Measurements from ENCODE around the gene TPI1.
"Not testable (repeated sequence)": the region's sequence is repeated elsewhere in the genome, so short reads cannot be mapped to it uniquely, and the experiment has no call there.

The TPI1 gene

DNA sequence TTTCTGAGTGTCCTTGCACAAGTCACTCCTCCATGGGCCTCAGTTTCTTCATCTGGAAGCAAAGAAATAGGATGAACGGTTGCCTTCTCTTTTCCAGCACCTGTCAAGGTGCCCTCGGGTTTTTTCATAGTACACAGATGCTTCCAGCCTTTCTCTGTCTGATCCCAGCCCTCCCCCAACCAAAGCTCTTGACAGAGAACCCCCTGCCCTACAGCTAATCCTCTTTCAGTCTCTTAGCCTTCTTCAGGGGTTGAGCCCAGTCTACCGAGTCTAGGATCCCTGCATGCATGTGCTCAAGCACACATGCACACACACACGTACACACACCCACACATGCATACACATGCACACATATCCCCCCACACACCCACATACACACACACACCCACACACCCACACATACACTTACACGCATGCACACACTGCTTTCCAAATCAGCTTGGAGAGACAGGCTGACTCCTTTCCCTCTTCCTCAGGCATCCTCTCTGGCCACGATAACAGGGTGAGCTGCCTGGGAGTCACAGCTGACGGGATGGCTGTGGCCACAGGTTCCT is 20.9 kb upstream of the TPI1 start:
- FAIRE-seq (no peak), DNase-seq (ENCODE audit: low spot score) (no peak)

DNA sequence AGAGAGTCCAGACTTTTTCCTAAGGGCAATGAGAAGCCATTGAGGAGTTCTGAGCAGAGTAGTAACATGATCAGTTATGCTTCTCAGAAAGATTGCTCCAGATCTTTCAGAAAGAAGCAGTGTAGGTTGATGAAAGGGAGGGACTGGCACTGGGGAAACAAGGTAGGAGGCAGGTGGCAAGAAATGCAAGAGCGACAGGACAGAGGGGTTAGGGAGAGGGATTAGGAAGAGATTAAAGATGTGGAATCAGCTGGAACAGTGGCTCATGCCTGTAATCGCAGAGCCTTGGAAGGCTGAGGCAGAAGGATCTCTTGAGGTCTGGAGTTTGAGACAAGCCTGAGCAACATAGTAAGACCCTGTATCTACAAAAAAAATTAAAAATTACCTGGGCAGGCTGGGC is 19.7 kb upstream of the TPI1 start:
- no peak for FAIRE-seq
- no peak for DNase-seq (ENCODE audit: low spot score)

DNA sequence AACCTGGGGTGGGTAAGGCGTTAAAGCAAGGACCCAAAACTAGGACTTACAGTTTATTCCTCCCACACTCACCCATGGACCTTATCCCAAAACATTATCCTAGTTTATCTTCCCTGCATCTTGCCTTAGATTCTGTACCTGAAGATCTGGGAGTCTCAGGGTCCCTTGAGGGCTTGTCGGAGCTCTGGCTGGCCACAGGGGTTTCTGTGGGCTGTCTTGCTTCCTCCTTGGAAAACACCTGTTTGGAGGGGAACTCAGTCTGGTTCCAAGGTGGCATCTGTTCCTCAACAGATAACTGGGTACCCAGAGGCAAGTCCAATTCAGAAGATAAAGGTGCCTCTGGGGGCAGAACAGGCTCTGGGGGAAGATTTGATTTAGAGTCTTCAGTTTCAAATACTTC is 17.9 kb upstream of the TPI1 start:
- FAIRE-seq (no peak), DNase-seq (ENCODE audit: low spot score) (no peak)

DNA sequence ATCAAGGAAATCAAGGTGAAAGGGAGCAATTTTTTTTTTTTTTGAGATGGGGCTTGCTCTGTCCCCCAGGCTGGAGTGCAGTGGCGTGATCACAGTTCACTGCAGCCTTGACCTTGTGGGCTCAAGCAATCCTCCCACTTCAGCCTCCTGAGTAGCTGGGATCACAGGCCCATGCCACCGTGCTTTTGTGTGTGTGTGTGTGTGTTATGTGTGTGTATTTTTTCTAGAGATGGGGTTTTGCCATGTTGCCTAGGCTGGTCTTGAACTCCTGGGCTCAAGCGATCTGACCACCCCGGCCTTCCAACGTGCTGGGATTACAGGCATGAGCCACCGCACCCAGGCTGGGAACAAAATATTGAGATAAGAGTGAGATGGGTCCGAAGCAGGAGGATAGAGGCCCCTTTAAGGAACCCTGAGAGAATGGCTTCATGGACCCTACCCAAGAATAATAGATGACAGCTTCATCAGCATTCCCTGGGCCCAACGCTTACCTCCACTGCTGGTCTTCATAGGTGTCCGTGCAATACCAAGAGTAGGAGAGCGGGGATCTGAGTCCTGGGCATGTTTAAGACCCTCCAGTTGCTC is 17.3 kb upstream of the TPI1 start:
- FAIRE-seq (no peak), DNase-seq (ENCODE audit: low spot score) (no peak)

DNA sequence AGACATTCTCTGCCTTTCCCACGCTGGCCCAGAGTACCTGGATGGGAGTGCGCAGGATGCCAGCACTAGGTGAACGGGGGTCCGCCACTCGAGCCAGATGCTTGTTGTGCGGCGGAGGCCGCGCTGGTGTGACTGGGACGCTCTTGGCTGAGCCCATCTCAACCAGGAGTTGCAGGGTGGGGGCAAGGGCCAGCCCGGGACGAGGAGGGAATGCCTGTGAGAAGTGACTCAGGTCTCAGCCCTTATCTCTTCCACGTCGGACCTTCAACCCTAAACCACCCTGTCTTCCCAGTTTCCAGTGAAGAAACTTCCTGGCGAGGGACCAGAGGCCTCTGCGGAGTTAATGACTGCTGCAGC is 16.6 kb upstream of the TPI1 start:
- DNase-seq (ENCODE audit: low spot score) (no peak), FAIRE-seq (no peak)

DNA sequence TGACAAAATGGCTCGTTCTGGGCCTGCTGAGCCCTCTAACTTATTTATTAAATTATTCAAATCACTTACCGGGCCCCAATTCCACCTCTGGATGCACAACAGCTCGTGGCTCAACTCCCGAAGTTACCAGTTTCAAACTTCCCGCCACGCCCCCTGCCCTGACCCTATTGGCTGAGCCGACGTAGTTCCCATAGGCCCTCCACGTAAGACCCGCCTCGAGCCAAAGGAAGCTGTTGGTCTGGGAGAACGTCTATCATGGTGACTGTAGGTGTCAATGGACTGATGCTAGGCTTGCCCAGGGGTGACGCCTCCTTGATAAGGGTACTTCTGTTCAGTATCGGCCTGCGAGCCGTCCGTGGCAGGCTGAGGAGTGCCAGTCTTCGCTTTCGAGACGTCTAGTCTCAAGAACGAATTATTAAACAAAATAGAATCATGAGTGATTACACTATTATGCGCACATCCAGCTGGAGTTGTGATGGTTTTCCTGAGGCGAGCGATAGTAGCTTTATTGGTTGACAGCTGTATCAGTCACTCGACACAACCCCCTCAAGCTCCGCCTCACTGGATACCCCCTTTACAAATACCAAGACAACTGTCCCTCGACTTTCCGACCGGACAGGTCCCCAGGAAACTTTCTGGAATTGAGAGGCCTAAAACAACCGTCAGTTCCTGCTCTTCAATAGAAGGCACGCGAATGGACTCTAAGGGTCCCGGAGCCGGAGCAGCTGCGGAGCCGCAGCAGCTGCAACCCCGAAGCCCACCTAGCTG is 16.0 kb upstream of the TPI1 start, which contains the start of gene CDCA3:
TSS of gene CDCA3 (minus strand) at position 134 of the 768 bp plus-strand sequence. CDS start 334 bp downstream, outside the sequence.
- DNase-seq (ENCODE audit: low spot score) (peak; percentile 97), FAIRE-seq (peak; percentile 84)

DNA sequence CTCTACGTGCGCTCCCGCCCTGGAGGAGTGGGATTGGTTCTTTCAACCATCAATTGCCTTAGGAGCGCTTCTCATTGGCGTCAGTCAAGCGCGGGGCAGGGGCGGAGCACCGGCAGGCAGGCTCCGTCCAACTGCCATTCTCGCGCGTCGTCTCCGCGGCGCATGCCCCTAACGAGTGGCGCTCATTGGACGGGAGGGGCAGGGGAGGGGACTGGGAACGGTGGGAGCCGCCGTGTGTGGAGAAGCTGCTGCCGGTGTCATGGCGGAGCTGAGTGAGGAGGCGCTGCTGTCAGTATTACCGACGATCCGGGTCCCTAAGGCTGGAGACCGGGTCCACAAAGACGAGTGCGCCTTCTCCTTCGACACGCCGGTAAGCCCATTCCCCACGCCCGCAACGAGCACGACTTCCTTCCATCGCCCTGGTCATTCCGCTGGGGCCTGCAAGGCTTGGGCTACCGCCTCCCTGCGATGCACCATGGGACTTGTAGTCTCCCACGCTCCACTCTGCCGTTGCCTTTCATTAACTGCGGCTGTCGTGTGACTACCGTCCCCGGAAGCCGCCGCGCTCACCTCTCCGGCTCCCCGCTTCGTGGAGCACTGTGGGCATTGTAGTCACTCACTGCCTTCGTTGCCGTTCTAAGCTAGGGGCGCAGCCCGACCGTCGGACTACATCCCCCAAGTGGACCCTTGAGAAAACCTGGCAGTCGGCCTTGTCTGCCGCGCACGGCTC is 15.2 kb upstream of the TPI1 start, which contains the start of gene USP5:
TSS of gene USP5 (plus strand) at position 230 of the 730 bp plus-strand sequence. CDS start at position 260, 30 bp downstream.
- FAIRE-seq (peak; percentile 76), DNase-seq (ENCODE audit: low spot score) (peak; percentile 97)

DNA sequence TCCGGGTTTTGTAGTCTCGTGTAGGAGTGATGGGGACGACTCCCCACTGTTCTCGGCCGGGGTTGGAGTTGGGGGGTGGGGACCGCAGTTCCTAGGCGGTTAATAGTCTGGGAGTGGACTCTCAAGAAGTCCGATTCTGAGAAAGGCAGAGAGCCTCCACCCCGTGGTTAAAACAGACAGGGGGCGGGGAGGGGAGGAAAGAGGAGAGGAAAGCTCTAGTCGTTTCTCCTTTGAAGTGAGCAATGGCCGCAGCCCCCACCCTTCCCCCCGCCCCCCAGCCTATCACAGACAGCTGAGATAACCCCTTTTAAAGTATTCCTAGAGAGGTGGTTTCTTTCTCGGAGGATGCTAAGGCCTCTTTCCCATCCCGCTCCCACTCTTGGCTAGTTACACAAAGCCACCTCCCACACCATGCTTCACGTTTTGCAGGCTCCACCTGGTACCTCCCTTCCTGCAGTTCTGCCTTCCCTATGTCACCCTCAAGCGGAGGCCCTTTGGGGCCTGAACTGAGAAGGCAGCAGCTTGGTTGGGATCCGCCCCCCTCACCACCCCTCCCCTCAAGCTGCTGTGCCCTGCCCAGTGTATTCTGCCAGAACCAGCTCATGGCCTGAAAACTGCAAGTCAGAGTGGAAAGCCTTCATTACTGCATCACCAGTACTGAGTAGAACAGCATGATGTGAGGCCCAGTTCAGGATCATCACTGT is 14.5 kb upstream of the TPI1 start:
- DNase-seq (ENCODE audit: low spot score) = peak; percentile 39
- no peak for FAIRE-seq

DNA sequence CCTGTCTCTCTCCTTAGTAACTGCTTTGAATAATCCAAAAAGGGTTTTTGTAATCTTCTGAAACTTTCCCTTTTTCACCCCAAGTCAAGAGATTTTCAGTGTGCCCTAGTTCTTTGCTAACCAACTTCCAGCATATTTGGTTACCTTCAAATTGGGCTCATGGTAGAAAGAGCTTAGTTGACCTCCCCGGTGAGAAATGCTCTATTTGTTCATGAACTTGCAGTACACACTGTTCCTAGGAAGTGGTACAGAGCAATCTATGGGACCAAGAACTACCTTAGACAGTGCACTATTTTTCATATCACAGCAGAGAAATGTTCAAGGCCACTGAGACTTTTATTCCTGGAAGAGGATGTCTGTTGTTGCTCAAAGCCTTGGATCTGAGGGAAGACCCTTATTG is 13.7 kb upstream of the TPI1 start:
- DNase-seq (ENCODE audit: low spot score) (no peak), FAIRE-seq (no peak)

DNA sequence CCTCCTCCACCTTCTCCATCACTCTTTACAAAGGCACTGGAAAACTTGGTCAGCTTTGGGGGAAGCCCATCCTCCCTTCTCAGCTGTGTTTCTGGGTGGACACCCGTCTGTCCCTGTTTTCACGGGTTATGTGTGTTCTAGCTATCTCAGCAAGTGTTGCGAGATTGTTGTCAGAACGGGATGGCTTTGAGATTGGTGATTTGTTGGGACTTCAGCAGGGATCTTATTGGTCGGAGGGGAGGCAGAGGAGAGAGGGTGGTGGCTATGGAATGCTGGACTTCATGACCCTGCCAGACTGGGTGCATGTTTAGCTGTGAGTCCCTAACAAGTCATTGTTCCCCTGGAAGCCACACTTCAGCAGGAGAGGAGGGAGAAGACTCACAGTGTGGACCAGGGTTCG is 13.3 kb upstream of the TPI1 start:
- no peak for DNase-seq (ENCODE audit: low spot score)
- no peak for FAIRE-seq

DNA sequence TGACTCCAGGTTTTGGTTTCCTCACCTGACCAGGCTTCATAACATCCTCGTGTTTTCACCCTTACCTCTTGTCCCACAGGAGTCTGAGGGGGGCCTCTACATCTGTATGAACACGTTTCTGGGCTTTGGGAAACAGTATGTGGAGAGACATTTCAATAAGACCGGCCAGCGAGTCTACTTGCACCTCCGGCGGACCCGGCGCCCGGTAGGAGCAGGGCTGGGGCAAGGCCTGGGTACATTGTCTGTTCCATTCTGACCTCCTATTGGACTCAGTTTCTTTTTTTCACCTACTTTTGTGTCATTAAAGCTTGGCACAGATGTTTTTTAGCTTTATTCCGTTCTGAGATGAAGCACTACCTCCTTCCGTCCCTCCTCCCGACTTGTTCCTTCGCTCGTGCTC is 12.0 kb upstream of the TPI1 start:
- FAIRE-seq (no peak), DNase-seq (ENCODE audit: low spot score) (no peak)

DNA sequence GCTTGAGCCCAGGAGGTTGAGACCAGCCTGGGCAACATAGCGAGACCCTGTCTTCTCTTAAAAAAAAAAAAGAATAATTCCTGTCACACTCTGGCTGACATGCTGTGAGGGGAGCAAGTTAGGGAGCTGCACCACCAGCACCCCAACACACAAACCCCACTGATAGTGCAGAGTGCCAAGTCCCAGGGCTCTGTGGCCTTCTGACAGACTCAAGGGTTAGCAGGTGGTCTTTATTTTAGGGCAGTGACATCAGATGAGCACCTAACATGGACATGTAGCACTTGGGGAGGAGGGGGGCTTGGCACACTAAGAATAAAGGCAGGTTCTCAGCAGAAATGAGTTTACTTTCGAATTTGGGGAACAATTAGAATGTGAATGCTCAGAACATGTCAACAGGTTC is 8.5 kb upstream of the TPI1 start:
- FAIRE-seq (no peak), DNase-seq (ENCODE audit: low spot score) (no peak)

DNA sequence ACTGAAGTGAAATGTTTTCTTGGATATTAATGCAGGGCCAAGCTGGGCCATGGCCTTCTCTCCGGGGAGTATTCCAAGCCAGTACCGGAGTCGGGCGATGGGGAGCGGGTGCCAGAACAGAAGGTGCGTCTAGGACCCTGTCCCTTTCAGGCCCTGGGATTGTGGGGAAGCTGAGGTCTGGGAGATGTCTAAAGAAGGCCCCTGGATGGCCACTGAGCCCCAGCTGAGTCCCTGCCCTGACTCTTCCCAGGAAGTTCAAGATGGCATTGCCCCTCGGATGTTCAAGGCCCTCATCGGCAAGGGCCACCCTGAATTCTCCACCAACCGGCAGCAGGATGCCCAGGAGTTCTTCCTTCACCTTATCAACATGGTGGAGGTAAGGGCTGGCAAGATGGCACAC is 7.2 kb upstream of the TPI1 start:
- no peak for FAIRE-seq
- DNase-seq (ENCODE audit: low spot score) = no peak

DNA sequence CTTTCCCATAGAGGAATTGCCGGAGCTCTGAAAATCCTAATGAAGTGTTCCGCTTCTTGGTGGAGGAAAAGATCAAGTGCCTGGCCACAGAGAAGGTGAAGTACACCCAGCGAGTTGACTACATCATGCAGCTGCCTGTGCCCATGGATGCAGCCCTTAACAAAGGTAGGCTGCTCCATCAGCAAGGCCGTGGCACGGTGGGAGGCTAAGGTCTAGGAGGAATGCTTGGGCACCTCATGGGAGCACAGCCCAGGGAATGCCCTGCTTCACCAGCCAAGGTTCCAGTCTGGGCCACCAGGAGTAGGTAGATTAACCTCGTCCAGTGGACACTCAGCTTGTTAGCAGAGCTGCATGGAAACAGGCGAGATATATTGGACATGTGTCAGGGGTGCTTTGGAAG is 6.4 kb upstream of the TPI1 start:
- FAIRE-seq (no peak), DNase-seq (ENCODE audit: low spot score) (no peak)

DNA sequence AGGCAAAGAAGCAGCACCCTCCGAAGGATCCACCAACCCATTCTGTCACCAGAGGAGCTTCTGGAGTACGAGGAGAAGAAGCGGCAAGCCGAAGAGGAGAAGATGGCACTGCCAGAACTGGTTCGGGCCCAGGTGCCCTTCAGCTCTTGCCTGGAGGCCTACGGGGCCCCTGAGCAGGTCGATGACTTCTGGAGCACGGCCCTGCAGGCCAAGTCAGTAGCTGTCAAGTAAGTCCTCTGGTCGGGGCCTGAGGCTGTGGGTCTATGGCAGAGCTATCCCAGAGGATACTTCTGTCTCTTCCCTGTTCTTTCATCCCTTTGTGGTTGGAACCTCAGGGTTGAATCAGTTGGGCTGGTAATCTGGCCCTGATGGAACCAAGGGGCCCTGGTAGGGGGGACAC is 5.9 kb upstream of the TPI1 start:
- FAIRE-seq = no peak

DNA sequence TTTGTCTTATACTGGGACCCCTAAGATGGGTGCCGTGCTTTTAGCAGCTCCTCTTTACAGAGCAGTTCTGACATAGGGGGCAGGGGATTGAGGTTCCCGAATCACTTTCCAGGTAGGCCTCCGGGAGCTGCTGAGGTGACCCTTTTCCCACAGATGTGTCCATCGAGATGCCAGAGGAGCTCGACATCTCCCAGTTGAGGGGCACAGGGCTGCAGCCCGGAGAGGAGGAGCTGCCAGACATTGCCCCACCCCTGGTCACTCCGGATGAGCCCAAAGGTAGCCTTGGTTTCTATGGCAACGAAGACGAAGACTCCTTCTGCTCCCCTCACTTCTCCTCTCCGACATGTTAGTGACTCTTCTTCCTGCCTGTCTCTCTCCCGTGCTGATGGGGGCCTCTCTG is 4.3 kb upstream of the TPI1 start:
- FAIRE-seq (no peak), DNase-seq (ENCODE audit: low spot score) (no peak)

More for the DNA sequence above, 5.9 kb upstream of the TPI1 start:
- DNase-seq (ENCODE audit: low spot score) = no peak

DNA sequence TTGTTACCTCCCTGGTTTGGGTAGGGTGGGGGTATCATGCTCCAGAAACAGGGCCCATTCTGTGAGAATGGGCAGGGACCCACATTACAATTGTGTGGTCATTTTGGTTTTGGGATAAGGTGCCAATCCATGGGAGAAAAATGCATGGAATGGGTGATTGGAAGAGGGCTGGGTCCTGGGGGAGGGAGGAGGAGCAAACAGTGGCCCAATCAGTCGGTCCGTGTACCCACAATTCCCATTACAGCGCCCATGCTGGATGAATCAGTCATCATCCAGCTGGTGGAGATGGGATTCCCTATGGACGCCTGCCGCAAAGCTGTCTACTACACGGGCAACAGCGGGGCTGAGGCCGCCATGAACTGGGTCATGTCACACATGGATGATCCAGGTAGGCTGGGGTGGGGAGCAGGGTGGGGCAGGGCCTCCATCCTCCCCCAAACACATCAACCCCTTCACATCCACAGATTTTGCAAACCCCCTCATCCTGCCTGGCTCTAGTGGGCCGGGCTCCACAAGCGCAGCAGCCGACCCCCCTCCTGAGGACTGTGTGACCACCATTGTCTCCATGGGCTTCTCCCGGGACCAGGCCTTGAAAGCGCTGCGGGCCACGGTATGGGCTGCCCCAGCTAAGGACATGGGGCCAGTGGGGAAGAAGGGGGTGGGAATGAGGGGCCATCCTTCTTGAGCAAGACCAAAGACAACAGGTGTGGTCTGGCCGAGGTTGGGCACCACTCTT is 3.6 kb upstream of the TPI1 start:
- no peak for DNase-seq (ENCODE audit: low spot score)
- FAIRE-seq = no peak

DNA sequence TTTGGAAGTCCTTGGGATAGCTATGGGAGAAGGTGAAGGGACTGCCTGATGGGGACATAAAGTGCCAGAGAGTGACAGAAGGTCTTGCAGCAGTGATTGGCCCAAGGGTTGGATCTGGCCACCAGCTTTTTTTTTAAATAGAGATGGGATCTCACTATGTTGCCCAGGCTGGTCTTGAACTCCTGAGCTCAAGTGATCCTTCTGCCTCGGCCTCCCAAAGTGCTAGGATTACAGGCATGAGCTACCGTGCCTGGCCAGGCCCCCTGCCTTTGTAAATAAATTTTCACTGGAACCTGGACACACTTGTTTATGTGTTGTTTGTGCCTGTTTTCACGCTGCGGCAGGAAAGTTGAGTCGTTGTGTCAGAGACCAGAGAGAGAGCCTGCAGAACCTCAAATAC is 2.0 kb upstream of the TPI1 start:
- FAIRE-seq; DNase-seq (ENCODE audit: low spot score): not testable (repeated sequence)

DNA sequence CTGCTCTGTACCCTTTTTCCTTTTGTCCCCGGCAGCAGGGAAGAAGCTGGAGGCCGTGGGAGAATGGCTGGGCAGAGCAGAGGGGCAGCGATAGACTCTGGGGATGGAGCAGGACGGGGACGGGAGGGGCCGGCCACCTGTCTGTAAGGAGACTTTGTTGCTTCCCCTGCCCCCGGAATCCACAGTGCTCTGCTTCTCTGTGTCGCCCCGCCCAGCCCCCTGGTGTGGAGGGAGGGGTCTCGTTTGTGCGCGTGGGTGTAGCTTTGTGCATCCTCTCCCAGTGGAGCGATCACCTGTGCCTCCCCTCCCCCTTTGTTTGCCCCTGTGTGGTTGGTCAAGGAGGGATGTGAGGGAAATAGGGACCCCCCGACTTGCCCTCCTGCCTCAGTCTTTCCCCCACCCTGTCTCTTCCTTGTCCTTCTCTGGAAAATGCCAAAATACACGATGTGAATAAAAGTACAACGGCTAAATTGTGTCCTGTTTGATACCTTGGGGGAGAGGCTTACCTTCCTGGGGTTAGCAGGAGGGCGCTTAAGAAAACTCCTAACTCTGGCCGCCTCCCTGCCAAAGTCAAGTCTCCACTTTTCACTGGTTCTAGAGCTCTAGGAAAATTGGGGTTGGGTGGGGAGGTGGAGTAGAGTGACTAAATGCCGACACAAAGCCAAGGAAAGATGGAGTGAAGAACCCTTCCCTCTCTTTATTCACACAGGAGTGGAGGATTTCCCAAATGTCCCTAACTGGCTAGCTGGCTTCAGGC is 990 bp upstream of the TPI1 start:
- FAIRE-seq (no peak), DNase-seq (ENCODE audit: low spot score) (no peak)

DNA sequence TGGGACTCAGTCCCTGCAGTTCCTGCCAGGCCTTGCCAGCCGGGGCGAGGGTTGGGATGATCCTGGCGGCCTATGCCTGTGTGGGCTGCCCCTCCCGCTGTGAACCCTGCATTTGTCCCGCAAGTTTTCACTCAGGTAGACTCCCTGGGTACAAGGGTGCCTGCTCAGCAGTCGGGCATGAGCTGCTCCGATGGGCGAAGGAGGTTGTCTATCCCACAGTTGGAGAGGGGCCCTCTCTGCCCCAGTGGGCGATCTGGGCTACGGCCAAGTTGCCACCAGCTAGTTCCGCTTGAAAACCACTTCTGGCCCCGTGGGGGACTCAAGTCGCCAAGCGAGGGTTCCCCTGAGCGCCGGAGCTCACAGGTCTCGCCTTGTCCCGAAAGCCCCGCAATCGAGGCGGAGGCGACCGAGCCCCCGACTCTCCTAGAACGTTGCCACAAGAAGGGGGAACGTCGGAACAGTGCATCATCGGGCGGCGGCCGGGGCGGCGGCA is 365 bp upstream of the TPI1 start:
- no peak for FAIRE-seq
- DNase-seq (ENCODE audit: low spot score) = no peak
